Panc1 (cell line): ENCODE data around the gene SKA3. TPM values are rescaled to one million over a fixed set of nuclear protein-coding genes. Genes with fewer than 3 reads are reported as not detected.

Experiments used
- ATAC-seq: fragments of 200-7000 bp; cut with Tn5 transposase; 2 replicates; pipeline ENCODE4 v1.9.1; 2020; ENCODE audit warnings: mild to moderate bottlenecking, moderate library complexity
- BruUV-seq: library from RNA; stranded (reverse); fragments of 400-500 nt; replicated peaks from 2 replicates; lab custom pipeline; 2021; lab: Mats Ljungman, UMichigan
- CTCF ChIA-PET: fragments of 300-600 bp; sonication (Branson Sonifier 250); formaldehyde crosslinking; loops from one replicate; lab custom pipeline; 2022; ENCODE audit warnings: antibody characterized with exemption; lab: Charles Lee
- POLR2A ChIA-PET: fragments of 300-600 bp; sonication (Branson Sonifier 250); formaldehyde crosslinking; loops from one replicate; lab custom pipeline; 2022; ENCODE audit warnings: antibody characterized with exemption; lab: Charles Lee
- DNase-seq: peaks from one replicate; pipeline ENCODE4 v3.0.0-alpha.2; 2010; ENCODE audit warnings: low read depth, low spot score
- H3K27ac ChIP-seq: 2 replicates; pipeline ENCODE4 v1.5.1; 2011; ENCODE audit warnings: mild to moderate bottlenecking, low read length, inconsistent platforms
- H3K27me3 ChIP-seq: fragments of 200-500 bp; sonication (Bioruptor generic); 2 replicates; pipeline ENCODE4 v1.6.0; 2014; ENCODE audit warnings: low read length, inconsistent platforms; ENCODE audit not compliant: control insufficient read depth, insufficient read depth
- H3K36me3 ChIP-seq: fragments of 200-500 bp; sonication (Bioruptor generic); 2 replicates; pipeline ENCODE4 v1.5.1; 2014; ENCODE audit warnings: inconsistent platforms, mild to moderate bottlenecking, low read length, moderate library complexity; ENCODE audit not compliant: control insufficient read depth, insufficient read depth
- H3K4me1 ChIP-seq: 2 replicates; pipeline ENCODE4 v1.5.1; 2011; ENCODE audit warnings: inconsistent platforms, mild to moderate bottlenecking, low read length, moderate library complexity; ENCODE audit not compliant: control insufficient read depth, insufficient read depth
- H3K4me3 ChIP-seq, 2 experiments: 2 replicates each; pipeline ENCODE4 v1.5.1; 2011 to 2012; ENCODE audit warnings: low read depth in 2 of 2, low read length in 2 of 2, mild to moderate bottlenecking in 2 of 2, inconsistent platforms in 1 of 2, moderate library complexity in 1 of 2
- H3K9me3 ChIP-seq: fragments of 200-500 bp; sonication (Bioruptor generic); 2 replicates; pipeline ENCODE4 v1.5.1; 2014; ENCODE audit warnings: low read depth, mild to moderate bottlenecking, inconsistent platforms, low read length, moderate library complexity; ENCODE audit not compliant: control insufficient read depth, insufficient read depth
- POLR2AphosphoS5 ChIP-seq: IDR thresholded peaks from 2 replicates; pipeline ENCODE4 v1.6.1; 2012; ENCODE audit warnings: mild to moderate bottlenecking, low read depth, low read length, moderate library complexity
- SIN3A ChIP-seq: IDR thresholded peaks from 2 replicates; pipeline ENCODE4 v1.6.1; 2012; ENCODE audit warnings: low read depth, mild to moderate bottlenecking, low read length, moderate library complexity, borderline replicate concordance; ENCODE audit not compliant: insufficient read depth
- TCF7L2 ChIP-seq: IDR thresholded peaks from 2 replicates; pipeline ENCODE4 v1.6.1; 2011; ENCODE audit warnings: mild to moderate bottlenecking, low read depth, low read length, inconsistent platforms
- in situ Hi-C: cut with HindIII; loops from 2 replicates; pipeline ENCODE4 v1.10.0; 2016; ENCODE audit warnings: low sequenced_read_pairs, low pct_unique_long_range_greater_than_20kb
- intact Hi-C: fragments of 100-400 bp; cut with micrococcal nuclease; formaldehyde crosslinking; loops from one replicate; pipeline ENCODE4 v1.10.0; 2022; ENCODE audit not compliant: unreplicated experiment
- total RNA-seq: library from RNA; stranded (reverse); gene quantifications from one replicate; pipeline ENCODE4 v1.2.1, GENCODE V29; 2021; ENCODE audit not compliant: unreplicated experiment
- TF ChIP-seq, protein P1 (sequence below): fragments of 450-650 bp; IDR thresholded peaks from 2 replicates; pipeline ENCODE4 v1.5.1; 2017; ENCODE audit warnings: mild to moderate bottlenecking
- TF ChIP-seq, protein P2 (sequence below), 2 experiments: IDR thresholded peaks; 2 replicates each; pipeline ENCODE4 v1.6.1; 2011 to 2012; ENCODE audit warnings: low read depth in 2 of 2, control low read depth in 1 of 2, low read length in 1 of 2, mild to moderate bottlenecking in 1 of 2, moderate library complexity in 1 of 2; ENCODE audit not compliant: insufficient read depth in 1 of 2

SKA3 gene
- total RNA-seq, 1 experiment from 2014 or later = 15.1 TPM

DNA sequence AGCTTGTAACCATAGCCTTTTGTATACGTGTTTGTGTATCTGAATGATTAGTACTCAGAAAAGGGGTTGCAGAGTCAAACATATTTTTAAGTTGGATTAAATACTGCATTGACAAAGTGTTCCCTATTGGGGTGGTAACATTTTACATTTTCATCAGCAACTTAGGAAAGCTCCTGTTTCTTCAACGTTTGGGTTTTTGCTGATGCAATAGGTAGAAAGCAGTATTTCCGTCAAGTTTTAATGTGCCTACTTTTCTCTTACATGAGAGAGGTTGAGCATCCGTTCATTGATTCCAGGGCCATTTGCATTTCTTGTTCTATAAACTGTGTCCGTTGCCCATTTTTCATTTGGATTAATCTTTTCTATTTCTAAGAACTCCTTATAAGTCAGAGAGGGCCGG lies 56.2 kb downstream of the SKA3 start:
- no peak for ATAC-seq
- TF ChIP-seq SIN3A = no peak
- TF ChIP-seq, protein P1, sequence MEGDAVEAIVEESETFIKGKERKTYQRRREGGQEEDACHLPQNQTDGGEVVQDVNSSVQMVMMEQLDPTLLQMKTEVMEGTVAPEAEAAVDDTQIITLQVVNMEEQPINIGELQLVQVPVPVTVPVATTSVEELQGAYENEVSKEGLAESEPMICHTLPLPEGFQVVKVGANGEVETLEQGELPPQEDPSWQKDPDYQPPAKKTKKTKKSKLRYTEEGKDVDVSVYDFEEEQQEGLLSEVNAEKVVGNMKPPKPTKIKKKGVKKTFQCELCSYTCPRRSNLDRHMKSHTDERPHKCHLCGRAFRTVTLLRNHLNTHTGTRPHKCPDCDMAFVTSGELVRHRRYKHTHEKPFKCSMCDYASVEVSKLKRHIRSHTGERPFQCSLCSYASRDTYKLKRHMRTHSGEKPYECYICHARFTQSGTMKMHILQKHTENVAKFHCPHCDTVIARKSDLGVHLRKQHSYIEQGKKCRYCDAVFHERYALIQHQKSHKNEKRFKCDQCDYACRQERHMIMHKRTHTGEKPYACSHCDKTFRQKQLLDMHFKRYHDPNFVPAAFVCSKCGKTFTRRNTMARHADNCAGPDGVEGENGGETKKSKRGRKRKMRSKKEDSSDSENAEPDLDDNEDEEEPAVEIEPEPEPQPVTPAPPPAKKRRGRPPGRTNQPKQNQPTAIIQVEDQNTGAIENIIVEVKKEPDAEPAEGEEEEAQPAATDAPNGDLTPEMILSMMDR = no peak
- TF ChIP-seq, protein P2, sequence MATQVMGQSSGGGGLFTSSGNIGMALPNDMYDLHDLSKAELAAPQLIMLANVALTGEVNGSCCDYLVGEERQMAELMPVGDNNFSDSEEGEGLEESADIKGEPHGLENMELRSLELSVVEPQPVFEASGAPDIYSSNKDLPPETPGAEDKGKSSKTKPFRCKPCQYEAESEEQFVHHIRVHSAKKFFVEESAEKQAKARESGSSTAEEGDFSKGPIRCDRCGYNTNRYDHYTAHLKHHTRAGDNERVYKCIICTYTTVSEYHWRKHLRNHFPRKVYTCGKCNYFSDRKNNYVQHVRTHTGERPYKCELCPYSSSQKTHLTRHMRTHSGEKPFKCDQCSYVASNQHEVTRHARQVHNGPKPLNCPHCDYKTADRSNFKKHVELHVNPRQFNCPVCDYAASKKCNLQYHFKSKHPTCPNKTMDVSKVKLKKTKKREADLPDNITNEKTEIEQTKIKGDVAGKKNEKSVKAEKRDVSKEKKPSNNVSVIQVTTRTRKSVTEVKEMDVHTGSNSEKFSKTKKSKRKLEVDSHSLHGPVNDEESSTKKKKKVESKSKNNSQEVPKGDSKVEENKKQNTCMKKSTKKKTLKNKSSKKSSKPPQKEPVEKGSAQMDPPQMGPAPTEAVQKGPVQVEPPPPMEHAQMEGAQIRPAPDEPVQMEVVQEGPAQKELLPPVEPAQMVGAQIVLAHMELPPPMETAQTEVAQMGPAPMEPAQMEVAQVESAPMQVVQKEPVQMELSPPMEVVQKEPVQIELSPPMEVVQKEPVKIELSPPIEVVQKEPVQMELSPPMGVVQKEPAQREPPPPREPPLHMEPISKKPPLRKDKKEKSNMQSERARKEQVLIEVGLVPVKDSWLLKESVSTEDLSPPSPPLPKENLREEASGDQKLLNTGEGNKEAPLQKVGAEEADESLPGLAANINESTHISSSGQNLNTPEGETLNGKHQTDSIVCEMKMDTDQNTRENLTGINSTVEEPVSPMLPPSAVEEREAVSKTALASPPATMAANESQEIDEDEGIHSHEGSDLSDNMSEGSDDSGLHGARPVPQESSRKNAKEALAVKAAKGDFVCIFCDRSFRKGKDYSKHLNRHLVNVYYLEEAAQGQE (IDR thresholded peaks at IDR 0.05; ENCODE audit: insufficient read depth in 1 of 2, low read depth in 2 of 2, low read length in 1 of 2) = no peak
- no peak for TF ChIP-seq POLR2AphosphoS5
- TF ChIP-seq TCF7L2 = no peak
- Histone ChIP-seq H3K4me1 (no peaks in the 10 kb centered on the region), H3K9me3 (no peaks in the 10 kb centered on the region), H3K27me3 (no peaks in the 10 kb centered on the region), H3K36me3 (no peaks in the 10 kb centered on the region), H3K4me3 (no peak overlapping the region), H3K27ac (no peak overlapping the region)
- CTCF ChIA-PET = no interaction called here
- BruUV-seq = no TSS peak
- DNase-seq = no peak
- intact Hi-C loops (no loop called here), in situ Hi-C loops (no loop called here)
- POLR2A ChIA-PET = no interaction called here

DNA sequence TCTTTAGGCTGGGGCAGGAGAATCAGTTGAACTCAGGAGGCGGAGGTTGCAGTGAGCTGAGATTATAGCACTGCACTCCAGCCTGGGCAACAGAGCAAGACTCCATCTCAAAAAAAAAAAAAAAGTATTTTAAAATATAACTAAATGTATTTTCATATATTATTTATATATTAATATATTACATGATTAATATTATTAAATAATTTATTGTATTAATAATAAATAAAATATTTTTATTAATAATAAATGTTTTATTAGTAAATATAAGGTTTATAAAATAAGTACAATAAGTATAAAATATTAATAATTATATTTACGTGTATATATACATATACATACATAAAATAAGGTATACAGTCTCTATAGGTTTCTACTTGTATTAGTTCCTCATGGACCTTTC lies 56.8 kb downstream of the SKA3 start:
- no TSS peak for BruUV-seq
- DNase-seq = no peak
- in situ Hi-C loops = no loop called here

More for the DNA sequence above, 56.8 kb downstream of the SKA3 start:
- H3K4me1 ChIP-seq = no peaks in the 10 kb centered on the region
- intact Hi-C loops = no loop called here
- ATAC-seq = no peak
- H3K27me3 ChIP-seq = no peaks in the 10 kb centered on the region
- no peak overlapping the region for H3K27ac ChIP-seq
- H3K36me3 ChIP-seq = no peaks in the 10 kb centered on the region
- H3K9me3 ChIP-seq = no peaks in the 10 kb centered on the region
- no peak for TF ChIP-seq SIN3A
- TF ChIP-seq, protein P2 (IDR thresholded peaks at IDR 0.05; ENCODE audit: insufficient read depth in 1 of 2, low read depth in 2 of 2, low read length in 1 of 2) = no peak
- TF ChIP-seq, protein P1 = no peak
- no peak for TF ChIP-seq POLR2AphosphoS5
- no peak for TF ChIP-seq TCF7L2
- H3K4me3 ChIP-seq = no peak overlapping the region
- CTCF ChIA-PET = no interaction called here
- POLR2A ChIA-PET = no interaction called here
